Measurements from ENCODE around the gene CCL5. TPM values are rescaled to one million over a fixed set of nuclear protein-coding genes. Genes with fewer than 3 reads are reported as not detected.
A peak's percentile ranks its signal among the peaks of the same experiment; 100 is the strongest.

Gene CCL5
- total and polyA plus RNA-seq, 2 experiments from 2014 or later, result 1.1 to 1.4 TPM

GRCh38 chr17:35915153-35915964, 35.2 kb upstream of the CCL5 start:
- peak; percentile 32 for DNase-seq (ENCODE audit: low spot score)
- Histone ChIP-seq H3K27me3 (no peaks in the 10 kb centered on the region), H3K27ac (peak overlapping the region; percentile 28)

GRCh38 chr17:35914354-35914753, 34.2 kb upstream of the CCL5 start:
- WGBS (ENCODE audit: low lambda C conversion rate, missing lambda C conversion rate), result 100% methylated on average over 1 of the region's 1 CpG
- Histone ChIP-seq H3K79me2 (no peaks in the 10 kb centered on the region), H3K27ac (peak overlapping the region; percentile 28), H3K9me2 (replicated peaks; ENCODE audit: insufficient read depth) (no peaks in the 10 kb centered on the region), H3K9me3 (ENCODE audit: low read depth) (no peaks in the 10 kb centered on the region), H3K36me3 (replicated peaks; ENCODE audit: insufficient read depth, low read depth) (no peaks in the 10 kb centered on the region), H2AFZ (no peak overlapping the region), H3K27me3 (no peaks in the 10 kb centered on the region), H4K20me1 (ENCODE audit: insufficient read depth, poor library complexity, severe bottlenecking) (no peaks in the 10 kb centered on the region), H3K4me2 (no peak overlapping the region), H3K4me3 (no peak overlapping the region), H3K4me1 (ENCODE audit: insufficient read depth) (no peaks in the 10 kb centered on the region)
- TF ChIP-seq CTCF (IDR thresholded peaks at IDR 0.05; ENCODE audit: poor library complexity), result no peak
- TF ChIP-seq EZH2phosphoT487 (IDR thresholded peaks at IDR 0.05; ENCODE audit: low read depth, severe bottlenecking, unreplicated experiment), result no peak
- no peak for TF ChIP-seq EZH2 (IDR thresholded peaks at IDR 0.05; ENCODE audit: borderline replicate concordance)
- no peak for DNase-seq (ENCODE audit: low spot score)

More at GRCh38 chr17:35915153-35915964, 35.2 kb upstream of the CCL5 start:
- no peak for TF ChIP-seq EZH2 (IDR thresholded peaks at IDR 0.05; ENCODE audit: borderline replicate concordance)
- no peak for TF ChIP-seq EZH2phosphoT487 (IDR thresholded peaks at IDR 0.05; ENCODE audit: low read depth, severe bottlenecking, unreplicated experiment)
- no peak for TF ChIP-seq CTCF (IDR thresholded peaks at IDR 0.05; ENCODE audit: poor library complexity)
- Histone ChIP-seq H3K9me2 (replicated peaks; ENCODE audit: insufficient read depth) (no peaks in the 10 kb centered on the region), H3K4me2 (no peak overlapping the region), H3K36me3 (replicated peaks; ENCODE audit: insufficient read depth, low read depth) (no peaks in the 10 kb centered on the region), H3K9me3 (ENCODE audit: low read depth) (no peaks in the 10 kb centered on the region), H4K20me1 (ENCODE audit: insufficient read depth, poor library complexity, severe bottlenecking) (no peaks in the 10 kb centered on the region), H2AFZ (no peak overlapping the region), H3K4me1 (ENCODE audit: insufficient read depth) (no peaks in the 10 kb centered on the region), H3K79me2 (no peaks in the 10 kb centered on the region), H3K4me3 (no peak overlapping the region)
- 73% methylated on average over 3 of the region's 3 CpGs for WGBS (ENCODE audit: low lambda C conversion rate, missing lambda C conversion rate)

- Histone ChIP-seq H3K4me3 (no peak overlapping the region), H3K9me2 (replicated peaks; ENCODE audit: insufficient read depth) (no peaks in the 10 kb centered on the region), H3K4me1 (ENCODE audit: insufficient read depth) (no peaks in the 10 kb centered on the region), H3K27ac (no peak overlapping the region), H3K27me3 (no peaks in the 10 kb centered on the region), H3K79me2 (no peaks in the 10 kb centered on the region), H4K20me1 (ENCODE audit: insufficient read depth, poor library complexity, severe bottlenecking) (no peaks in the 10 kb centered on the region), H3K9me3 (ENCODE audit: low read depth) (no peaks in the 10 kb centered on the region), H3K4me2 (no peak overlapping the region), H2AFZ (no peak overlapping the region), H3K36me3 (replicated peaks; ENCODE audit: insufficient read depth, low read depth) (no peaks in the 10 kb centered on the region)
- 79% methylated on average over 4 of the region's 4 CpGs for WGBS (ENCODE audit: low lambda C conversion rate, missing lambda C conversion rate)
- DNase-seq (ENCODE audit: low spot score), result no peak
- TF ChIP-seq EZH2phosphoT487 (IDR thresholded peaks at IDR 0.05; ENCODE audit: low read depth, severe bottlenecking, unreplicated experiment) (no peak), EZH2 (IDR thresholded peaks at IDR 0.05; ENCODE audit: borderline replicate concordance) (no peak), CTCF (IDR thresholded peaks at IDR 0.05; ENCODE audit: poor library complexity) (no peak)
These were observed 33.4 kb upstream of the CCL5 start for GRCh38 chr17:35913609-35914008.

All from hepatocyte (in vitro differentiated cells).